Thyroid gland (tissue), 4 donors: ENCODE measurements around the gene FEZF2. TPM values are rescaled to one million over a fixed set of nuclear protein-coding genes. Genes with fewer than 3 reads are reported as not detected.

Experiments used
- DNase-seq, 2 donors: peaks; one replicate each; pipeline ENCODE4 v3.0.0-alpha.2; 2019
- H3K27ac ChIP-seq, 3 donors: fragments of 200-600 bp; sonication (generic); 1 replicate in 2 of 3; 2 replicates in 1 of 3; pipeline ENCODE4 v1.5.1; 2016 to 2019; ENCODE audit warnings: mild to moderate bottlenecking in 1 of 3, moderate library complexity in 1 of 3
- H3K27me3 ChIP-seq: fragments of 200-600 bp; sonication (generic); one replicate; pipeline ENCODE4 v1.5.1; 2019
- H3K36me3 ChIP-seq, 2 donors: fragments of 200-600 bp; sonication (generic); one replicate each; pipeline ENCODE4 v1.5.1; 2016 to 2019
- H3K4me1 ChIP-seq, 2 donors: fragments of 200-600 bp; sonication (generic); one replicate each; pipeline ENCODE4 v1.5.1; 2017 to 2019
- H3K4me3 ChIP-seq, 3 donors: fragments of 200-600 bp; sonication (generic); replicated peaks in 1 of 3; 1 replicate in 2 of 3; 2 replicates in 1 of 3; pipeline ENCODE4 v1.5.1; 2016; ENCODE audit warnings: mild to moderate bottlenecking in 1 of 3
- H3K9me3 ChIP-seq: fragments of 200-600 bp; sonication (generic); one replicate; pipeline ENCODE4 v1.5.1; 2017
- POLR2A ChIP-seq, 2 donors: fragments of 450-650 bp; IDR thresholded peaks; one replicate each; pipeline ENCODE4 v1.6.1; 2017; ENCODE audit warnings: antibody characterized with exemption in 2 of 2, mild to moderate bottlenecking in 2 of 2, moderate library complexity in 1 of 2
- WGBS, 2 donors: methylation state at CpG; one replicate each; pipeline ENCODE4 v1.1.5; 2017; 5-methylcytosine and 5-hydroxymethylcytosine counted together
- intact Hi-C: fragments of 100-400 bp; cut with DNase I; formaldehyde crosslinking; loops from one replicate; pipeline ENCODE4 v1.15.1; 2023
- total RNA-seq, 4 donors: library from RNA; depleted of rRNA; stranded (reverse); fragments of >200 nt; gene quantifications; one replicate each; pipeline ENCODE4 v1.2.3, GENCODE V29; 2016
- TF ChIP-seq, protein P1 (sequence below), 6 experiments: fragments of 200-600 bp in 3 of 6; fragments of 450-650 bp in 3 of 6; sonication (generic) in 3 of 6; IDR thresholded peaks; one replicate each; pipeline ENCODE4 v1.5.1; 2016 to 2019; ENCODE audit warnings: antibody characterized with exemption in 6 of 6, mild to moderate bottlenecking in 2 of 6, inconsistent platforms in 1 of 6, moderate library complexity in 1 of 6

The FEZF2 gene
- total RNA-seq, 4 donors from 2014 or later = not detected

DNA sequence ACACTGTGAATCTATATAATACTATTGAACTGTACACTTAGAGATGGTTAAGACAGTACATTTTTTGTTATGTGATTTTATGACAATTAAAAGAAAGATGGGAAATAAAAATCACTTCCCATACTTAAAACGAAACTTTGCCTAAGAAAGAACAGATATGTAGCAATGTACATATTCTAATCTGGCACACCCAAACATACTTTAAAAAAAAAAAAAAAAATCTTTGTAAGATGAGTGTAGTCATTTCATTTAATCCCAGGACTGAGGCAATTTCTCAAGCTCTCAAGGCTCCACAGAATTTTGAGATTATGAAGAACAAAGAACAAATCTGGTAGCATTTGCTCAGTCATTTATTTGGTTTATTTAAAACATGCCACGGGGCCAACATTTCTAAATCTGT, 40.3 kb upstream of the FEZF2 start:
- intact Hi-C loops = no loop called here
- DNase-seq = no peak
- H3K9me3 ChIP-seq = no peaks in the 10 kb centered on the region
- H3K27ac ChIP-seq = no peak overlapping the region
- H3K27me3 ChIP-seq = no peaks in the 10 kb centered on the region
- TF ChIP-seq, protein P1, sequence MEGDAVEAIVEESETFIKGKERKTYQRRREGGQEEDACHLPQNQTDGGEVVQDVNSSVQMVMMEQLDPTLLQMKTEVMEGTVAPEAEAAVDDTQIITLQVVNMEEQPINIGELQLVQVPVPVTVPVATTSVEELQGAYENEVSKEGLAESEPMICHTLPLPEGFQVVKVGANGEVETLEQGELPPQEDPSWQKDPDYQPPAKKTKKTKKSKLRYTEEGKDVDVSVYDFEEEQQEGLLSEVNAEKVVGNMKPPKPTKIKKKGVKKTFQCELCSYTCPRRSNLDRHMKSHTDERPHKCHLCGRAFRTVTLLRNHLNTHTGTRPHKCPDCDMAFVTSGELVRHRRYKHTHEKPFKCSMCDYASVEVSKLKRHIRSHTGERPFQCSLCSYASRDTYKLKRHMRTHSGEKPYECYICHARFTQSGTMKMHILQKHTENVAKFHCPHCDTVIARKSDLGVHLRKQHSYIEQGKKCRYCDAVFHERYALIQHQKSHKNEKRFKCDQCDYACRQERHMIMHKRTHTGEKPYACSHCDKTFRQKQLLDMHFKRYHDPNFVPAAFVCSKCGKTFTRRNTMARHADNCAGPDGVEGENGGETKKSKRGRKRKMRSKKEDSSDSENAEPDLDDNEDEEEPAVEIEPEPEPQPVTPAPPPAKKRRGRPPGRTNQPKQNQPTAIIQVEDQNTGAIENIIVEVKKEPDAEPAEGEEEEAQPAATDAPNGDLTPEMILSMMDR (IDR thresholded peaks at IDR 0.05) = no peak
- no peak for TF ChIP-seq POLR2A (IDR thresholded peaks at IDR 0.05)
- no peaks in the 10 kb centered on the region for H3K36me3 ChIP-seq
- H3K4me1 ChIP-seq = no peaks in the 10 kb centered on the region
- no peak overlapping the region for H3K4me3 ChIP-seq
- WGBS, 2 donors = 85 to 86% methylated on average over 2 of the region's 2 CpGs

DNA sequence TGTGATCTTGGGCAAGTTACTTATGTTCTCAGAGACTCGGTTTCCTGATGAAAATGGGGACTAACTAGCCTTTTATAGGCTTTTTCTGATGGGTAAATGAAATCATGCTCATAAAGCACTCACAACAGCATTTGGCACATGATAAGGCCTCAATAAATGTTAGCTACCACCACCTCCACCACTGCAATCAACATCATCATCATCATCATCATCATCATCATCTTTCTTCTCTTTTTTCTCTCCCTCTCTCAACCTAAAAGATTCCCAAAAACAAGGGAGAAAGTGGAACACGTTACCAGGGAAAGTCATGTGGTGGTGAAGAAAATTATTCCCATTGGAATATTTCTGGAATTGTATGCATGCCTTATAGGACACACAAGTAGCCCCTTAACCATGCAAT, 33.6 kb upstream of the FEZF2 start:
- no peak for DNase-seq
- Histone ChIP-seq H3K9me3 (no peaks in the 10 kb centered on the region), H3K4me1 (no peaks in the 10 kb centered on the region), H3K36me3 (no peaks in the 10 kb centered on the region), H3K27ac (no peak overlapping the region), H3K27me3 (no peaks in the 10 kb centered on the region), H3K4me3 (no peak overlapping the region)
- intact Hi-C loops = no loop called here
- WGBS, 2 donors = 81 to 85% methylated on average over 2 of the region's 2 CpGs
- TF ChIP-seq, protein P1 (IDR thresholded peaks at IDR 0.05) = no peak
- no peak for TF ChIP-seq POLR2A (IDR thresholded peaks at IDR 0.05)

DNA sequence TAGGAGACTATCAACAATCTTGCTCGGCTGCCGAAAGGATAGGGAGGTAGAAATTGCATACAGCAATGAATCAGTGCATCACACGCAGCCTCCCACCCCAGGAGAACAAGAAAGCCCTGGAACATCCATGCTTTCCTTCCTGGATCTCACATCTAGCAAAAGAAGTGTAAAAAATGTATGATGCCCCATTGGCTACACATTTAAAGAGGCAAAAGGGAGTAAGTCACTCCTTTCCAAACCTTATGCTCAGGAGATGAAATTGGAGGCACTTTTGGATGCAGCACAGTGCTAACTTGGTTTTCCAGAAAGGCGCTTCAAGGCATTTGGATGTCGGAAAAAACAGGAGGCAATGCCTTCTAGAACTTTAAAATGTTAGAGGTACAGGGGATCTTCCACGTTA, 32.2 kb upstream of the FEZF2 start:
- H3K27ac ChIP-seq = no peak overlapping the region
- H3K4me3 ChIP-seq = no peak overlapping the region
- DNase-seq = no peak
- TF ChIP-seq POLR2A (IDR thresholded peaks at IDR 0.05) = no peak
- TF ChIP-seq, protein P1 (IDR thresholded peaks at IDR 0.05) = no peak
- H3K9me3 ChIP-seq = no peaks in the 10 kb centered on the region
- no peaks in the 10 kb centered on the region for H3K4me1 ChIP-seq
- WGBS, 2 donors = 87 to 89% methylated on average over 6 of the region's 6 CpGs
- intact Hi-C loops = no loop called here
- H3K27me3 ChIP-seq = no peaks in the 10 kb centered on the region
- no peaks in the 10 kb centered on the region for H3K36me3 ChIP-seq

DNA sequence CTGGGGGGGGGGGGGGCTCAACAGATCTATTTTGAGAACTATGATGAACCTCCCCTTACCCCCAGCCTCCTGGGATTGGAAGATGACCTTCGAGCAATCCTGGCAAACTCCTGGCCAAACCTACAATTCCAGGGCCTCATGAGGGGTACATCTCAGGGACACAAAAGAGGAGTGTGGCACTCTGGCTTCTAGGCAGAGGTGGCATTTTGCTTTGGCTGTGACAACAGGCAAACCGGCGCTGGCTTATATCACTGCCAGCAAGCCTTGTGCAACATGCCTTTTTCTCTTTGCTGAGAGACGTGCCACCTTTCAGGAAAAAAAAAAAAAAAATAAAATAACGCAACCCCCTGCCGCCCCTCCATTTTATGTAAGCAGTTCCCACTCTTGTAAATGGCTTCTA, 31.8 kb upstream of the FEZF2 start:
- DNase-seq = no peak
- WGBS, 2 donors = 89 to 91% methylated on average over 6 of the region's 6 CpGs
- TF ChIP-seq, protein P1 (IDR thresholded peaks at IDR 0.05) = no peak
- TF ChIP-seq POLR2A (IDR thresholded peaks at IDR 0.05) = no peak
- Histone ChIP-seq H3K9me3 (no peaks in the 10 kb centered on the region), H3K27ac (no peak overlapping the region), H3K4me1 (no peaks in the 10 kb centered on the region), H3K36me3 (no peaks in the 10 kb centered on the region), H3K27me3 (no peaks in the 10 kb centered on the region), H3K4me3 (no peak overlapping the region)
- intact Hi-C loops = no loop called here

DNA sequence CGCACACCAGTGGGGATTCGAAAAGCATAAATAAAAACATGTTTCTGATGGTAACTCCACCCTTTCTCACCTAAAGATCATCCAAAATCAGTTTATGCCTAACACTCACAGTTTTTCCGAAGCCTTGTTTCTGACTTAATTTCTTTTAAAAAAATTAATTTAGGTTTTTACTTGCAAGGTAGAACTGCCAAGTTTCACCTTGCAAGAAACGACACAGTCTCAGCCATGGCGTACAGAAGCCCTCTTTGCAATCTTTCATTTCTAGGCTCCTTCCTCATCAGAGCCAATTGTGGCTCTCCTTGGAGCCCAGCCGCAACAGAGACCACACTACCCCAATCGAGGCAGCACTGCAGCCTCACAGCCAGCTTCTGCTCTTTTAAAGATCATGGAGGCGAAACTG, 31.0 kb upstream of the FEZF2 start:
- H3K27me3 ChIP-seq = no peaks in the 10 kb centered on the region
- no peak for DNase-seq
- TF ChIP-seq, protein P1 (IDR thresholded peaks at IDR 0.05) = no peak
- no peak for TF ChIP-seq POLR2A (IDR thresholded peaks at IDR 0.05)
- H3K36me3 ChIP-seq = no peaks in the 10 kb centered on the region
- no peak overlapping the region for H3K27ac ChIP-seq
- no peaks in the 10 kb centered on the region for H3K4me1 ChIP-seq
- 82 to 87% methylated on average over 8 of the region's 8 CpGs for WGBS, 2 donors
- H3K4me3 ChIP-seq = no peak overlapping the region
- intact Hi-C loops = no loop called here
- H3K9me3 ChIP-seq = no peaks in the 10 kb centered on the region
